Mesenteric fat pad (tissue), 1 donor: Measurements from ENCODE around the gene ABRACL. TPM values are rescaled to one million over a fixed set of nuclear protein-coding genes. Genes with fewer than 3 reads are reported as not detected.
"Not testable (repeated sequence)": the region's sequence is repeated elsewhere in the genome, so short reads cannot be mapped to it uniquely, and the experiment has no call there.

Experiments
- DNase-seq: peaks from one replicate; pipeline ENCODE4 v3.0.0-alpha.2; 2020; ENCODE audit warnings: low spot score
- total RNA-seq: library from RNA; stranded (reverse); fragmentation: NEBNext Ultra II Directional; extraction: Animal tissue kit (Norgen Biotek cat#: 25700); gene quantifications from one replicate; pipeline ENCODE4 v1.2.1, GENCODE V29; 2021
- donor health status: DM: yes; HTN: yes; CAD: no.

ABRACL gene
- total RNA-seq, 1 donor from 2014 or later: 23.8 TPM

GRCh38 chr6:139010674-139011073, 17.9 kb upstream of the ABRACL start:
- DNase-seq: no peak

GRCh38 chr6:139011980-139012379, 16.6 kb upstream of the ABRACL start:
- no peak for DNase-seq

- no peak for DNase-seq
These were observed 15.3 kb upstream of the ABRACL start for GRCh38 chr6:139013185-139013800.

- no peak for DNase-seq
These were observed 13.6 kb upstream of the ABRACL start for GRCh38 chr6:139014945-139015344.

- no peak for DNase-seq
These were observed 12.0 kb upstream of the ABRACL start for GRCh38 chr6:139016337-139017213.

GRCh38 chr6:139017227-139017626, 11.3 kb upstream of the ABRACL start:
- no peak for DNase-seq

- no peak for DNase-seq
These were observed 8.8 kb upstream of the ABRACL start for GRCh38 chr6:139019722-139020121.

- DNase-seq: no peak
These were observed 7.9 kb upstream of the ABRACL start for GRCh38 chr6:139020689-139021088.

- not testable (repeated sequence) for DNase-seq
These were observed 3.1 kb upstream of the ABRACL start for GRCh38 chr6:139025416-139025815.

GRCh38 chr6:139027620-139028182, 844 bp upstream of the ABRACL start:
- DNase-seq: no peak

- DNase-seq: no peak
These were observed 309 bp upstream of the ABRACL start for GRCh38 chr6:139028215-139028657.

GRCh38 chr6:139029470-139030227, 1.1 kb downstream of the ABRACL start:
- DNase-seq: no peak

- no peak for DNase-seq
These were observed 1.9 kb downstream of the ABRACL start for GRCh38 chr6:139030228-139030963.

- DNase-seq: no peak
These were observed 8.9 kb downstream of the ABRACL start for GRCh38 chr6:139037490-139037889.

GRCh38 chr6:139044250-139044649, 15.7 kb downstream of the ABRACL start:
- no peak for DNase-seq

GRCh38 chr6:139047677-139048076, 19.1 kb downstream of the ABRACL start:
- no peak for DNase-seq

- not testable (repeated sequence) for DNase-seq
These were observed 20.4 kb downstream of the ABRACL start for GRCh38 chr6:139048912-139049311.

GRCh38 chr6:139050131-139050769, 21.7 kb downstream of the ABRACL start:
- not testable (repeated sequence) for DNase-seq

GRCh38 chr6:139050770-139051313, 22.3 kb downstream of the ABRACL start:
- no peak for DNase-seq
